Choroid plexus epithelial cell (primary cell): ENCODE data around the gene ID3.

Experiments used
- DNase-seq: peaks from one replicate; pipeline ENCODE4 v3.0.0-alpha.2; 2010; ENCODE audit warnings: low read depth
- H3K4me3 ChIP-seq: 2 replicates; pipeline ENCODE4 v1.5.1; 2011; ENCODE audit warnings: low read depth, mild to moderate bottlenecking, control low read depth, low read length, moderate library complexity
- CTCF ChIP-seq: conservative IDR thresholded peaks from 2 replicates; pipeline ENCODE4 v1.5.1; 2011; ENCODE audit warnings: low read depth, mild to moderate bottlenecking, control low read depth, inconsistent platforms, low read length, moderate library complexity

The ID3 gene

GRCh38 chr1:23576338-23577055 lies 17.2 kb upstream of the ID3 start:
- DNase-seq: peak; percentile 38
- TF ChIP-seq CTCF: no peak
- peak overlapping the region; percentile 29 for H3K4me3 ChIP-seq

- no peak overlapping the region for H3K4me3 ChIP-seq
- TF ChIP-seq CTCF: no peak
- no peak for DNase-seq
Observed at GRCh38 chr1:23575226-23575810, 16.0 kb upstream of the ID3 start.

GRCh38 chr1:23574265-23574754 lies 15.0 kb upstream of the ID3 start:
- TF ChIP-seq CTCF: no peak
- H3K4me3 ChIP-seq: no peak overlapping the region
- DNase-seq: no peak

GRCh38 chr1:23573574-23574182 lies 14.4 kb upstream of the ID3 start:
- TF ChIP-seq CTCF: no peak
- DNase-seq: no peak
- no peak overlapping the region for H3K4me3 ChIP-seq

- H3K4me3 ChIP-seq: no peak overlapping the region
- DNase-seq: no peak
- TF ChIP-seq CTCF: no peak
Observed at GRCh38 chr1:23571465-23571864, 12.2 kb upstream of the ID3 start.

GRCh38 chr1:23570001-23570691 lies 10.8 kb upstream of the ID3 start:
- H3K4me3 ChIP-seq: no peak overlapping the region
- TF ChIP-seq CTCF: no peak

More at GRCh38 chr1:23570001-23570691, 10.8 kb upstream of the ID3 start:
- no peak for DNase-seq
